Psoas muscle (tissue), 8 donors: ENCODE results near the gene CDK5. TPM values are rescaled to one million over a fixed set of nuclear protein-coding genes. Genes with fewer than 3 reads are reported as not detected.
A peak's percentile ranks its signal among the peaks of the same experiment; 100 is the strongest.

ENCODE experiments used
- ATAC-seq, 4 donors: fragments of 200-7000 bp; cut with Tn5 transposase; one replicate each; pipeline ENCODE4 v1.9.1; 2020; ENCODE audit warnings: moderate library complexity in 3 of 4, mild to moderate bottlenecking in 2 of 4
- DNase-seq, 2 donors: peaks; one replicate each; pipeline ENCODE4 v3.0.0-alpha.2; 2020
- H3K27ac ChIP-seq: fragments of 200-600 bp; one replicate; pipeline ENCODE4 v1.8.0; 2022
- H3K27me3 ChIP-seq, 3 donors: fragments of 200-600 bp in 1 of 3; one replicate each; pipeline versions ENCODE4 v1.6.1 to v1.8.0; 2013 to 2022; ENCODE audit warnings: low read length in 2 of 3, mild to moderate bottlenecking in 2 of 3, moderate library complexity in 1 of 3; ENCODE audit not compliant: insufficient read depth in 3 of 3
- H3K36me3 ChIP-seq, 2 donors: fragments of 200-600 bp in 1 of 2; one replicate each; pipeline versions ENCODE4 v1.6.1 to v1.8.0; 2013 to 2022; ENCODE audit warnings: low read depth in 1 of 2, mild to moderate bottlenecking in 1 of 2, moderate library complexity in 1 of 2; ENCODE audit not compliant: insufficient read depth in 1 of 2
- H3K4me1 ChIP-seq: fragments of 200-600 bp; one replicate; pipeline ENCODE4 v1.8.0; 2022
- H3K4me3 ChIP-seq: fragments of 200-600 bp; one replicate; pipeline ENCODE4 v1.8.0; 2022; ENCODE audit warnings: mild to moderate bottlenecking
- H3K9me3 ChIP-seq: fragments of 200-600 bp; one replicate; pipeline ENCODE4 v1.8.0; 2022
- CTCF ChIP-seq: fragments of 200-600 bp; IDR thresholded peaks from one replicate; pipeline ENCODE4 v1.8.0; 2022; ENCODE audit warnings: antibody characterized with exemption
- WGBS, 3 donors: extraction: QIAGEN DNeasy Blood & Tissue Kit; methylation state at CpG; one replicate each; pipeline versions ENCODE4 v1.1.6 to v1.1.7; 2013; 5-methylcytosine and 5-hydroxymethylcytosine counted together
- intact Hi-C, 2 donors: fragments of 100-400 bp; cut with DNase I; formaldehyde crosslinking; loops; one replicate each; pipeline versions ENCODE4 v1.11.0 to v1.14.2; 2022
- polyA plus RNA-seq, 3 donors: library from polyadenylated mRNA; stranded (reverse); fragments of 200-250 nt; gene quantifications; one replicate each; pipeline ENCODE4 v1.2.3, GENCODE V29; 2013
- total RNA-seq, 4 donors: library from RNA; stranded (reverse); fragmentation: NEBNext Ultra II Directional in 2 of 4; extraction: Animal tissue kit (Norgen Biotek cat#: 25700) in 2 of 4; gene quantifications; one replicate each; pipeline versions ENCODE4 v1.2.1 to v1.2.4, GENCODE V29; 2021 to 2023
- donor health status: healthy with polysubstance abuse.
- donor health status: DM: no; HTN: no; CAD: no; lungs with moderate emphysema.
- donor health status: Bipolar disorder and iron deficiency.
- donor health status: healthy.
- donor health status: DM: yes; HTN: yes; CAD: no.
- donor health status: DM: no; HTN: no; CAD: no.
- donor health status: DM: no; HTN: no; CAD: no.
- donor health status: DM: yes; HTN: yes; CAD: no.

Gene CDK5
- total and polyA plus RNA-seq, 7 donors = 3.8 to 15.2 (median 5.8) TPM

DNA sequence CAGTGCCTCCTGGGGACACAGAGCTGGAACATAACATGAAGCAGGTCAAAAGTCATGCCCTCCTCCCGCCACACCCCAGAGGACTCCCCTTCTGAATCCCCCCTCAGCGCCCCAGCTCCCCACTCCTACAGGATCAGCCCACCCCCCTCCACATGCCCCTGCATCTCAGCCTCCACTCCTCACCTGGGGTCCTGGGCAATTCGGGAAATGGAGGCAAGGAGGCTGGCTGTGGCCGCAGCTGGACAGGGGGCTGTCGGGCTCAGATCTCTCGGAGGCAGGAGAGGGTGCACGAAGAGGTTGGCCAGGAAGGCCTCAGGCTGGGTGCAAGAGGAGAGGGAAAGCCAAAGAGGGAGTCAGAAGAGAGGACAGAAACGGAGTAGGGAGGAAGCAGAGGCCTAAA, 41.2 kb downstream of the CDK5 start:
- Histone ChIP-seq H3K9me3 (no peaks in the 10 kb centered on the region), H3K27me3 (peaks cover 0 to 78% (median 15%) of the 10 kb centered on the region in 3 donors), H3K36me3 (no peaks in the 10 kb centered on the region), H3K4me3 (no peak overlapping the region), H3K27ac (no peak overlapping the region), H3K4me1 (peaks cover 8% of the 10 kb centered on the region)
- intact Hi-C loops = no loop called here
- no peak for TF ChIP-seq CTCF
- 83 to 89% (median 85%) methylated on average over 8 of the region's 8 CpGs for WGBS, 3 donors
- DNase-seq (no peak), ATAC-seq (no peak)

GRCh38 chr7:151015967-151016366, 41.7 kb downstream of the CDK5 start:
- no peak overlapping the region for H3K4me3 ChIP-seq
- no peaks in the 10 kb centered on the region for H3K9me3 ChIP-seq
- 72 to 84% (median 81%) methylated on average over 5 of the region's 5 CpGs for WGBS, 3 donors
- no peak for ATAC-seq
- no peaks in the 10 kb centered on the region for H3K36me3 ChIP-seq
- no peak for DNase-seq
- peaks cover 8% of the 10 kb centered on the region for H3K4me1 ChIP-seq
- H3K27ac ChIP-seq = no peak overlapping the region
- intact Hi-C loops = no loop called here
- TF ChIP-seq CTCF = no peak
- peaks cover 0 to 78% (median 15%) of the 10 kb centered on the region in 3 donors for H3K27me3 ChIP-seq

GRCh38 chr7:151014950-151015349, 42.7 kb downstream of the CDK5 start:
- no peak for TF ChIP-seq CTCF
- no peak overlapping the region for H3K27ac ChIP-seq
- ATAC-seq = peak; percentile 37 to 58 (median 40)
- WGBS, 3 donors = 32 to 36% (median 34%) methylated on average over 8 of the region's 8 CpGs
- intact Hi-C loops = loop anchor here in 1 of 2 donors (5.0 kb wide), 1 partner anchor 97 kb away; no protein-coding TSS in a partner anchor
- no peak for DNase-seq
- no peak overlapping the region for H3K4me3 ChIP-seq
- peaks cover 8% of the 10 kb centered on the region for H3K4me1 ChIP-seq
- peaks cover 0 to 83% (median 17%) of the 10 kb centered on the region in 3 donors for H3K27me3 ChIP-seq
- H3K9me3 ChIP-seq = no peaks in the 10 kb centered on the region
- H3K36me3 ChIP-seq = no peaks in the 10 kb centered on the region

DNA sequence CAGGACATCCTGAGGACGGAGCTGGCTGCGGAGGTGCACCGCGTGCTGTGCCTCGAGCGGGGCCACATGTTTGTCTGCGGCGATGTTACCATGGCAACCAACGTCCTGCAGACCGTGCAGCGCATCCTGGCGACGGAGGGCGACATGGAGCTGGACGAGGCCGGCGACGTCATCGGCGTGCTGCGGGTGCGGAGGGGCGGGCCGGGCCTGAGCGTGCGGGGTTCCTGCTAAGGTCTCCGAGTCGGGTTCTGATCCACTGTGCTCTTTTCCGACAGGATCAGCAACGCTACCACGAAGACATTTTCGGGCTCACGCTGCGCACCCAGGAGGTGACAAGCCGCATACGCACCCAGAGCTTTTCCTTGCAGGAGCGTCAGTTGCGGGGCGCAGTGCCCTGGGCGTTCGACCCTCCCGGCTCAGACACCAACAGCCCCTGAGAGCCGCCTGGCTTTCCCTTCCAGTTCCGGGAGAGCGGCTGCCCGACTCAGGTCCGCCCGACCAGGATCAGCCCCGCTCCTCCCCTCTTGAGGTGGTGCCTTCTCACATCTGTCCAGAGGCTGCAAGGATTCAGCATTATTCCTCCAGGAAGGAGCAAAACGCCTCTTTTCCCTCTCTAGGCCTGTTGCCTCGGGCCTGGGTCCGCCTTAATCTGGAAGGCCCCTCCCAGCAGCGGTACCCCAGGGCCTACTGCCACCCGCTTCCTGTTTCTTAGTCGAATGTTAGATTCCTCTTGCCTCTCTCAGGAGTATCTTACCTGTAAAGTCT, 43.8 kb downstream of the CDK5 start:
- no peaks in the 10 kb centered on the region for H3K36me3 ChIP-seq
- no peak for TF ChIP-seq CTCF
- peak overlapping the region; percentile 49 for H3K4me3 ChIP-seq
- WGBS, 3 donors = 24 to 32% (median 24%) methylated on average over 49 to 55 of the region's 55 CpGs
- ATAC-seq = peak; percentile 7 to 41 (median 18)
- peaks cover 0 to 84% (median 22%) of the 10 kb centered on the region in 3 donors for H3K27me3 ChIP-seq
- H3K9me3 ChIP-seq = no peaks in the 10 kb centered on the region
- peaks cover 8% of the 10 kb centered on the region for H3K4me1 ChIP-seq
- H3K27ac ChIP-seq = no peak overlapping the region
- DNase-seq = peak; percentile 70 to 84
- intact Hi-C loops = loop anchor here in 1 of 2 donors (5.0 kb wide), 1 partner anchor 98 kb away; no protein-coding TSS in a partner anchor
